HEK293 (cell line): ENCODE results near the gene SLX4.

Experiments
- CTCF ChIA-PET: fragments of 350-600 bp; formaldehyde crosslinking; extraction: SDS; loops from one replicate; lab custom pipeline; 2021; ENCODE audit warnings: antibody characterized with exemption; lab: Yijun Ruan, JAX
- POLR2A ChIA-PET: fragments of 300-600 bp; formaldehyde crosslinking; extraction: SDS; loops from one replicate; lab custom pipeline; 2020; ENCODE audit warnings: antibody characterized with exemption, inconsistent platforms; lab: Yijun Ruan, JAX
- H3K27ac ChIP-seq: fragments of 200-500 bp; sonication (Bioruptor generic); 2 replicates; pipeline ENCODE4 v1.5.1; 2014; ENCODE audit warnings: low read depth, low read length, control low read depth, inconsistent platforms; ENCODE audit errors: extremely low read depth
- H3K36me3 ChIP-seq, 2 experiments: fragments of 200-500 bp in 1 of 2; sonication (Bioruptor generic) in 1 of 2; 1 replicate in 1 of 2; 2 replicates in 1 of 2; pipeline ENCODE4 v1.5.1; 2014 to 2017; ENCODE audit warnings: inconsistent platforms in 2 of 2, low read length in 2 of 2; ENCODE audit not compliant: control insufficient read depth in 2 of 2, insufficient read depth in 1 of 2
- H3K4me1 ChIP-seq: fragments of 200-500 bp; sonication (Bioruptor generic); 2 replicates; pipeline ENCODE4 v1.5.1; 2014; ENCODE audit warnings: mild to moderate bottlenecking, low read length, inconsistent platforms; ENCODE audit not compliant: control insufficient read depth, insufficient read depth
- H3K4me3 ChIP-seq: 2 replicates; pipeline ENCODE4 v1.5.1; 2011; ENCODE audit warnings: low read depth, mild to moderate bottlenecking, control low read depth, low read length, moderate library complexity
- H3K9me3 ChIP-seq: fragments of 200-500 bp; sonication (Bioruptor generic); 2 replicates; pipeline ENCODE4 v1.5.1; 2014; ENCODE audit warnings: low read depth, low read length, inconsistent platforms; ENCODE audit not compliant: control insufficient read depth, insufficient read depth
- ATF2 ChIP-seq: fragments of 450-650 bp; formaldehyde crosslinking; IDR thresholded peaks from 2 replicates; pipeline ENCODE4 v1.5.1; 2016; ENCODE audit warnings: missing biosample characterization, missing genetic modification characterization, low read depth
- CTCF ChIP-seq: fragments of 450-650 bp; formaldehyde crosslinking; IDR thresholded peaks from 2 replicates; pipeline ENCODE4 v1.5.1; 2016; ENCODE audit warnings: missing biosample characterization, missing genetic modification characterization
- EGR2 ChIP-seq: fragments of 450-650 bp; formaldehyde crosslinking; IDR thresholded peaks from 2 replicates; pipeline ENCODE4 v1.5.1; 2016; ENCODE audit warnings: low read depth, missing biosample characterization, missing genetic modification characterization
- GLI2 ChIP-seq: fragments of 450-650 bp; formaldehyde crosslinking; IDR thresholded peaks from 2 replicates; pipeline ENCODE4; 2017; ENCODE audit warnings: missing biosample characterization, missing genetic modification characterization, low read depth, borderline replicate concordance
- OVOL3 ChIP-seq: fragments of 450-650 bp; formaldehyde crosslinking; IDR thresholded peaks from 2 replicates; pipeline ENCODE4 v1.5.1; 2016; ENCODE audit warnings: missing biosample characterization, missing genetic modification characterization
- REPIN1 ChIP-seq: fragments of 450-650 bp; formaldehyde crosslinking; IDR thresholded peaks from 2 replicates; pipeline ENCODE4 v1.5.1; 2017; ENCODE audit warnings: missing biosample characterization, missing genetic modification characterization, low read depth
- ZFHX2 ChIP-seq: fragments of 450-650 bp; formaldehyde crosslinking; conservative IDR thresholded peaks from 2 replicates; pipeline ENCODE4 v1.5.1; 2016; ENCODE audit warnings: missing biosample characterization, missing genetic modification characterization
- ZNF10 ChIP-seq: fragments of 450-650 bp; formaldehyde crosslinking; IDR thresholded peaks from 2 replicates; pipeline ENCODE4 v1.5.1; 2017; ENCODE audit warnings: missing biosample characterization, missing genetic modification characterization
- ZNF132 ChIP-seq: fragments of 450-650 bp; formaldehyde crosslinking; IDR thresholded peaks from 2 replicates; pipeline ENCODE4 v1.5.1; 2017; ENCODE audit warnings: missing biosample characterization, missing genetic modification characterization, borderline replicate concordance
- ZNF146 ChIP-seq: fragments of 450-650 bp; formaldehyde crosslinking; IDR thresholded peaks from 2 replicates; pipeline ENCODE4 v1.5.1; 2016; ENCODE audit warnings: missing biosample characterization, missing genetic modification characterization
- ZNF23 ChIP-seq: fragments of 450-650 bp; formaldehyde crosslinking; IDR thresholded peaks from 2 replicates; pipeline ENCODE4 v1.5.1; 2016; ENCODE audit warnings: missing biosample characterization, missing genetic modification characterization, borderline replicate concordance
- ZNF830 ChIP-seq: fragments of 450-650 bp; IDR thresholded peaks from 2 replicates; pipeline ENCODE4 v1.5.0; 2018; ENCODE audit warnings: missing biosample characterization, missing genetic modification characterization, low read depth, mild to moderate bottlenecking, moderate library complexity
- ZSCAN16 ChIP-seq: fragments of 450-650 bp; formaldehyde crosslinking; IDR thresholded peaks from 2 replicates; pipeline ENCODE4 v1.5.1; 2016; ENCODE audit warnings: missing biosample characterization, missing genetic modification characterization
- ZSCAN23 ChIP-seq: fragments of 450-650 bp; formaldehyde crosslinking; IDR thresholded peaks from 2 replicates; pipeline ENCODE4 v1.5.1; 2016; ENCODE audit warnings: missing biosample characterization, missing genetic modification characterization

The SLX4 gene

GRCh38 chr16:3576211-3576610 lies 35.2 kb downstream of the SLX4 start:
- H3K9me3 ChIP-seq, result no peaks in the 10 kb centered on the region
- TF ChIP-seq ZSCAN23 (tag by site-specific recombination) (no peak), EGR2 (tag by site-specific recombination) (peak; percentile 25; the same call in 1 of the 2 replicates)
- TF ChIP-seq, all 188 proteins: peak for 1
- POLR2A ChIA-PET, result no interaction called here

GRCh38 chr16:3575491-3575890 lies 35.9 kb downstream of the SLX4 start:
- Histone ChIP-seq H3K9me3 (no peaks in the 10 kb centered on the region), H3K4me1 (no peaks in the 10 kb centered on the region), H3K4me3 (no peak overlapping the region)
- TF ChIP-seq ZFHX2 (tag by site-specific recombination) (0 out of 2 replicates have a peak, but pooled peaks have one; percentile 22), ZNF146 (tag by site-specific recombination) (no peak), EGR2 (tag by site-specific recombination) (peak; percentile 60)
- TF ChIP-seq, all 188 proteins: peak for 2
- Histone ChIP-seq H3K36me3 (no peaks in the 10 kb centered on the region), H3K27ac (no peak overlapping the region)
- ChIA-PET CTCF (no interaction called here), POLR2A (no interaction called here)

More at GRCh38 chr16:3576211-3576610, 35.2 kb downstream of the SLX4 start:
- H3K36me3 ChIP-seq, result peaks cover 0 to 2% of the 10 kb centered on the region in 2 experiments; a peak in 1 of 3 replicates
- H3K27ac ChIP-seq, result no peak overlapping the region
- no peaks in the 10 kb centered on the region for H3K4me1 ChIP-seq
- CTCF ChIA-PET, result no interaction called here
- no peak overlapping the region for H3K4me3 ChIP-seq

GRCh38 chr16:3574195-3574594 lies 37.2 kb downstream of the SLX4 start:
- Histone ChIP-seq H3K9me3 (no peaks in the 10 kb centered on the region), H3K4me1 (no peaks in the 10 kb centered on the region), H3K27ac (no peak overlapping the region), H3K36me3 (no peaks in the 10 kb centered on the region), H3K4me3 (no peak overlapping the region)
- ChIA-PET POLR2A (no interaction called here), CTCF (no interaction called here)
- TF ChIP-seq CTCF (tag by site-specific recombination) (no peak), ZSCAN16 (tag by site-specific recombination) (no peak)

GRCh38 chr16:3573146-3573815 lies 38.1 kb downstream of the SLX4 start:
- Histone ChIP-seq H3K9me3 (no peaks in the 10 kb centered on the region), H3K27ac (no peak overlapping the region)
- POLR2A ChIA-PET, result no interaction called here
- TF ChIP-seq REPIN1 (no peak), ZNF23 (tag by site-specific recombination) (no peak), ZNF10 (tag by site-specific recombination) (no peak), ZSCAN23 (tag by site-specific recombination) (no peak), ATF2 (tag by site-specific recombination) (no peak), GLI2 (tag by site-specific recombination) (no peak), ZNF830 (tag by site-specific recombination) (no peak), ZNF132 (tag by site-specific recombination) (no peak), OVOL3 (tag by site-specific recombination) (no peak)
- TF ChIP-seq, all 188 proteins: peak for 0
- Histone ChIP-seq H3K4me1 (no peaks in the 10 kb centered on the region), H3K36me3 (no peaks in the 10 kb centered on the region), H3K4me3 (no peak overlapping the region)
- CTCF ChIA-PET, result no interaction called here
